ENCODE measurements around the gene CCDC174.

GRCh38 chr3:14689247-14689980, 37.9 kb downstream of the CCDC174 start:
- no peak for TF ChIP-seq CTCF (IDR thresholded peaks at IDR 0.05; ENCODE audit: low read depth, low read length, poor library complexity, severe bottlenecking)
- no peak for TF ChIP-seq EZH2phosphoT487 (IDR thresholded peaks at IDR 0.05; ENCODE audit: borderline replicate concordance, low read length)
